H1 (cell line): ENCODE measurements around the gene SMCHD1. TPM values are rescaled to one million over a fixed set of nuclear protein-coding genes. Genes with fewer than 3 reads are reported as not detected.

ENCODE experiments used
- CTCF ChIA-PET: fragments of 300-600 bp; sonication (Branson Sonifier 250); formaldehyde crosslinking; loops from one replicate; lab custom pipeline; 2021; ENCODE audit not compliant: partially characterized antibody; lab: Charles Lee
- POLR2A ChIA-PET: fragments of 300-600 bp; sonication (Branson Sonifier 250); formaldehyde crosslinking; loops from one replicate; lab custom pipeline; 2021; ENCODE audit warnings: inconsistent platforms; ENCODE audit not compliant: partially characterized antibody; lab: Charles Lee
- DNase-seq, 2 experiments: peaks; one replicate each; pipeline versions ENCODE4 v3.0.0 to v3.0.0-alpha.2; 2010 to 2022; ENCODE audit warnings: low spot score in 2 of 2, low read depth in 1 of 2, mixed read lengths in 1 of 2
- FAIRE-seq: peaks from 2 replicates; lab custom pipeline; 2011; peaks lifted over from hg19 to GRCh38; lab: Jason Lieb, UNC
- H2AFZ ChIP-seq: 2 replicates; pipeline ENCODE4 v1.8.1; 2012; ENCODE audit warnings: low read length, inconsistent platforms
- H2AK5ac ChIP-seq: 2 replicates; pipeline ENCODE4 v1.6.1; 2013; ENCODE audit warnings: low read depth, low read length
- H2BK120ac ChIP-seq: replicated peaks from 2 replicates; pipeline ENCODE3; 2013; ENCODE audit warnings: low read depth, low read length, inconsistent platforms
- H2BK12ac ChIP-seq: 2 replicates; pipeline ENCODE4 v1.6.1; 2013; ENCODE audit warnings: low read depth, low read length
- H2BK15ac ChIP-seq: 2 replicates; pipeline ENCODE4 v1.6.1; 2013; ENCODE audit warnings: low read length
- H2BK20ac ChIP-seq: 2 replicates; pipeline ENCODE4 v1.6.1; 2013; ENCODE audit warnings: low read length
- H2BK5ac ChIP-seq: 2 replicates; pipeline ENCODE4 v1.6.1; 2013; ENCODE audit warnings: low read depth, low read length
- H3K14ac ChIP-seq: 2 replicates; pipeline ENCODE4 v1.6.1; 2013; ENCODE audit warnings: inconsistent platforms; ENCODE audit not compliant: insufficient read length
- H3K18ac ChIP-seq: 2 replicates; pipeline ENCODE4 v1.6.1; 2013; ENCODE audit warnings: low read length; ENCODE audit errors: extremely low read depth
- H3K23ac ChIP-seq: 2 replicates; pipeline ENCODE4 v1.6.1; 2013; ENCODE audit warnings: inconsistent platforms; ENCODE audit not compliant: insufficient read length
- H3K23me2 ChIP-seq: 2 replicates; pipeline ENCODE4 v1.6.1; 2013; ENCODE audit warnings: low read depth, low read length
- H3K27ac ChIP-seq: 2 replicates; pipeline ENCODE4 v1.6.1; 2011; ENCODE audit warnings: low read depth, low read length, inconsistent platforms
- H3K27me3 ChIP-seq, 4 experiments: replicated peaks in 1 of 4; 1 replicate in 1 of 4; 2 replicates in 3 of 4; pipeline versions ENCODE4 v1.6.1 to v1.8.1; 2011 to 2013; ENCODE audit warnings: low read length in 3 of 4, mild to moderate bottlenecking in 3 of 4, inconsistent platforms in 2 of 4, mixed read lengths in 2 of 4, moderate library complexity in 1 of 4; ENCODE audit not compliant: control insufficient read depth in 3 of 4, insufficient read depth in 3 of 4; ENCODE audit errors: extremely low read depth in 1 of 4
- H3K36me3 ChIP-seq, 4 experiments: 2 replicates each; pipeline versions ENCODE4 v1.6.1 to v1.8.1; 2011 to 2013; ENCODE audit warnings: mild to moderate bottlenecking in 4 of 4, low read length in 3 of 4, moderate library complexity in 2 of 4, control low read depth in 1 of 4, inconsistent platforms in 1 of 4; ENCODE audit not compliant: insufficient read depth in 4 of 4, control insufficient read depth in 2 of 4
- H3K4ac ChIP-seq: replicated peaks from 2 replicates; pipeline ENCODE3; 2013; ENCODE audit warnings: low read length, low read depth, mixed read lengths, inconsistent platforms; ENCODE audit not compliant: insufficient read length
- H3K4me1 ChIP-seq, 4 experiments: replicated peaks in 1 of 4; 1 replicate in 1 of 4; 2 replicates in 3 of 4; pipeline versions ENCODE4 v1.6.1 to v1.8.1; 2011 to 2013; ENCODE audit warnings: low read length in 3 of 4, inconsistent platforms in 2 of 4, mixed read lengths in 1 of 4; ENCODE audit not compliant: insufficient read depth in 4 of 4, control insufficient read depth in 3 of 4
- H3K4me2 ChIP-seq, 2 experiments: 2 replicates each; pipeline versions ENCODE4 v1.6.1 to v1.8.1; 2011 to 2013; ENCODE audit warnings: low read depth in 2 of 2, low read length in 2 of 2, control low read depth in 1 of 2, inconsistent platforms in 1 of 2, mild to moderate bottlenecking in 1 of 2; ENCODE audit not compliant: insufficient read depth in 1 of 2
- H3K4me3 ChIP-seq, 4 experiments: fragments of 200-600, 300-600 bp in 1 of 4; sonication (generic), shearing (Covaris generic), sonication (Bioruptor Twin) in 1 of 4; 2 replicates each; pipeline versions ENCODE4 v1.5.1 to v1.8.1; 2011 to 2016; ENCODE audit warnings: low read length in 4 of 4, low read depth in 3 of 4, control low read depth in 2 of 4, inconsistent platforms in 2 of 4, mild to moderate bottlenecking in 2 of 4, mixed read lengths in 1 of 4, moderate library complexity in 1 of 4; ENCODE audit not compliant: insufficient read depth in 2 of 4; ENCODE audit errors: extremely low read depth in 1 of 4
- H3K56ac ChIP-seq: replicated peaks from 2 replicates; pipeline ENCODE3; 2013; ENCODE audit warnings: low read depth, mild to moderate bottlenecking, mixed read lengths, low read length, inconsistent platforms; ENCODE audit not compliant: insufficient read length
- H3K79me1 ChIP-seq: 2 replicates; pipeline ENCODE4 v1.6.1; 2013; ENCODE audit warnings: low read depth, low read length, control low read depth
- H3K79me2 ChIP-seq, 2 experiments: 2 replicates each; pipeline versions ENCODE4 v1.6.1 to v1.8.1; 2012 to 2013; ENCODE audit warnings: low read length in 2 of 2, mild to moderate bottlenecking in 2 of 2, inconsistent platforms in 1 of 2; ENCODE audit not compliant: insufficient read depth in 2 of 2, control insufficient read depth in 1 of 2
- H3K9ac ChIP-seq, 4 experiments: replicated peaks in 1 of 4; 1 replicate in 1 of 4; 2 replicates in 3 of 4; pipeline versions ENCODE4 v1.6.1 to v1.8.1; 2011 to 2013; ENCODE audit warnings: low read depth in 3 of 4, low read length in 3 of 4, control low read depth in 2 of 4, mild to moderate bottlenecking in 2 of 4, moderate library complexity in 2 of 4, inconsistent platforms in 1 of 4; ENCODE audit errors: extremely low read depth in 1 of 4
- H3K9me3 ChIP-seq, 2 experiments: 2 replicates each; pipeline versions ENCODE4 v1.6.1 to v1.8.1; 2012 to 2013; ENCODE audit warnings: mild to moderate bottlenecking in 2 of 2, moderate library complexity in 2 of 2, control low read depth in 1 of 2, inconsistent platforms in 1 of 2, low read depth in 1 of 2, low read length in 1 of 2, mixed read lengths in 1 of 2; ENCODE audit not compliant: insufficient read depth in 2 of 2
- H4K20me1 ChIP-seq, 2 experiments: replicated peaks in 1 of 2; 2 replicates each; pipeline versions ENCODE3 to v1.8.1; 2011 to 2013; ENCODE audit warnings: inconsistent platforms in 2 of 2, low read length in 2 of 2, mild to moderate bottlenecking in 1 of 2; ENCODE audit not compliant: insufficient read depth in 2 of 2, control insufficient read depth in 1 of 2
- H4K5ac ChIP-seq: 2 replicates; pipeline ENCODE4 v1.6.1; 2013; ENCODE audit warnings: low read length, low read depth, mixed read lengths, inconsistent platforms; ENCODE audit not compliant: insufficient read length
- H4K8ac ChIP-seq: 2 replicates; pipeline ENCODE4 v1.8.0; 2013; ENCODE audit warnings: mild to moderate bottlenecking, moderate library complexity, low read length, inconsistent platforms; ENCODE audit not compliant: insufficient read depth; ENCODE audit errors: extremely low read depth
- H4K91ac ChIP-seq: replicated peaks from 2 replicates; pipeline ENCODE3; 2013; ENCODE audit warnings: low read length, mixed read lengths, inconsistent platforms; ENCODE audit not compliant: insufficient read length
- ASH2L ChIP-seq: fragments of 200-600, 300-600 bp; sonication (generic); IDR thresholded peaks from one replicate; pipeline ENCODE4 v1.7.1; 2017; ENCODE audit warnings: low read length
- GTF2F1 ChIP-seq: IDR thresholded peaks from 2 replicates; pipeline ENCODE4 v1.6.1; 2012; ENCODE audit warnings: low read depth, low read length, improper control_type of control experiment, borderline replicate concordance
- NRF1 ChIP-seq: IDR thresholded peaks from 2 replicates; pipeline ENCODE4 v1.6.1; 2011; ENCODE audit warnings: mild to moderate bottlenecking, low read depth, low read length, improper control_type of control experiment
- POLR2A ChIP-seq, 2 experiments: IDR thresholded peaks; 1 replicate in 1 of 2; 2 replicates in 1 of 2; pipeline ENCODE4 v1.6.1; 2011; ENCODE audit warnings: low read depth in 2 of 2, low read length in 2 of 2, mild to moderate bottlenecking in 2 of 2; ENCODE audit errors: control extremely low read depth in 1 of 2
- RAD21 ChIP-seq, 2 experiments: IDR thresholded peaks in 1 of 2; conservative IDR thresholded peaks in 1 of 2; 2 replicates each; pipeline ENCODE4 v1.6.1; 2011; ENCODE audit warnings: low read depth in 2 of 2, low read length in 2 of 2, improper control_type of control experiment in 1 of 2, inconsistent platforms in 1 of 2, mild to moderate bottlenecking in 1 of 2, moderate library complexity in 1 of 2
- RBBP5 ChIP-seq: IDR thresholded peaks from 2 replicates; pipeline ENCODE4 v1.7.1; 2012; ENCODE audit warnings: low read depth, mild to moderate bottlenecking, inconsistent platforms, low read length, moderate library complexity, borderline replicate concordance
- RNF2 ChIP-seq: fragments of 200-900, 300-1000 bp; sonication (generic); IDR thresholded peaks from 2 replicates; pipeline ENCODE4 v1.7.1; 2016; ENCODE audit warnings: borderline replicate concordance, low read depth, mild to moderate bottlenecking, antibody characterized with exemption, low read length; ENCODE audit not compliant: poor library complexity, severe bottlenecking; ENCODE audit errors: missing control alignments
- SAP30 ChIP-seq: fragments of 300-600 bp; sonication (generic); IDR thresholded peaks from 2 replicates; pipeline ENCODE4 v1.7.1; 2012; ENCODE audit warnings: low read length, moderate library complexity, mild to moderate bottlenecking, inconsistent platforms; ENCODE audit not compliant: insufficient read depth, insufficient replicate concordance
- SIN3A ChIP-seq, 2 experiments: IDR thresholded peaks in 1 of 2; conservative IDR thresholded peaks in 1 of 2; 2 replicates each; pipeline ENCODE4 v1.6.1; 2011 to 2012; ENCODE audit warnings: low read length in 2 of 2, improper control_type of control experiment in 1 of 2, low read depth in 1 of 2, mild to moderate bottlenecking in 1 of 2
- SP1 ChIP-seq: IDR thresholded peaks from 2 replicates; pipeline ENCODE4 v1.6.1; 2011; ENCODE audit warnings: low read depth, low read length
- TAF1 ChIP-seq: IDR thresholded peaks from 2 replicates; pipeline ENCODE4 v1.6.1; 2011; ENCODE audit warnings: mild to moderate bottlenecking, low read depth, low read length
- TBP ChIP-seq: IDR thresholded peaks from 2 replicates; pipeline ENCODE4 v1.6.1; 2011; ENCODE audit warnings: low read depth, low read length, improper control_type of control experiment
- USF2 ChIP-seq: IDR thresholded peaks from 2 replicates; pipeline ENCODE4 v1.6.1; 2011; ENCODE audit warnings: low read length, improper control_type of control experiment
- WGBS, 2 experiments: shearing (Covaris generic) in 1 of 2; methylation state at CpG; one replicate each; pipeline versions ENCODE4 v1.1.6 to v1.1.7; 2013 to 2015; ENCODE audit warnings: low lambda C conversion rate in 2 of 2, mixed read lengths in 2 of 2, inconsistent platforms in 1 of 2, low coverage in 1 of 2, missing lambda C conversion rate in 1 of 2; ENCODE audit not compliant: insufficient replicate concordance in 2 of 2, insufficient coverage in 1 of 2, insufficient read length in 1 of 2; ENCODE audit errors: extremely low coverage in 1 of 2, missing lambda C conversion rate in 1 of 2; 5-methylcytosine and 5-hydroxymethylcytosine counted together
- polyA plus RNA-seq, 7 experiments: library from polyadenylated mRNA; depleted of rRNA in 3 of 7; stranded (reverse) in 5 of 7; unstranded in 2 of 7; fragments of >200 nt in 5 of 7; fragments of 200-250 nt in 2 of 7; gene quantifications; 1 replicate in 5 of 7; 2 replicates in 1 of 7; 4 replicates in 1 of 7; pipeline versions ENCODE4 v1.2.1 to v1.2.3, GENCODE V29; 2011 to 2013; ENCODE audit warnings: missing spikeins in 2 of 7, mixed read lengths in 2 of 7
- total RNA-seq: library from RNA; stranded (reverse); fragmentation: NEBNext Ultra II Directional; extraction: Animal tissue kit (Norgen Biotek cat#: 25700); gene quantifications from 2 replicates; pipeline ENCODE4 v1.2.1, GENCODE V29; 2021

The SMCHD1 gene
- total and polyA plus RNA-seq, 2 of the 8 experiments (the other 6 are each of a cell fraction or from before 2014, with no cell fraction given), result 9.3 to 32.0 TPM

- H2BK15ac ChIP-seq, result no peak overlapping the region
- H2AK5ac ChIP-seq, result no peak overlapping the region
- H3K4ac ChIP-seq, result no peak overlapping the region
- no peak overlapping the region for H3K23ac ChIP-seq
- H4K8ac ChIP-seq, result no peak overlapping the region
- H3K9ac ChIP-seq, result no peak overlapping the region
- peaks cover 0 to 1% of the 10 kb centered on the region in 2 experiments for H4K20me1 ChIP-seq
- 95% methylated on average over 2 of the region's 2 CpGs; no CpG with 5 or more reads in 1 of the 2 experiments for WGBS, 2 experiments
- H3K27me3 ChIP-seq, result no peaks in the 10 kb centered on the region
- ChIA-PET POLR2A (no interaction called here), CTCF (interaction anchor here (1.0 kb wide), 1 partner anchor 18 kb away, joined by 3 read pairs; no protein-coding TSS in a partner anchor)
- no peak overlapping the region for H3K14ac ChIP-seq
- H3K79me2 ChIP-seq, result no peaks in the 10 kb centered on the region
- no peak overlapping the region for H3K56ac ChIP-seq
- no peak overlapping the region for H3K4me3 ChIP-seq
- no peak overlapping the region for H2BK5ac ChIP-seq
- H3K36me3 ChIP-seq, result peaks cover 4 to 72% (median 31%) of the 10 kb centered on the region in 4 experiments; a peak in 7 of 8 replicates
- no peak overlapping the region for H3K18ac ChIP-seq
- H2BK120ac ChIP-seq, result no peak overlapping the region
- FAIRE-seq (no peak), DNase-seq (no peak)
- no peaks in the 10 kb centered on the region for H3K79me1 ChIP-seq
- H3K27ac ChIP-seq, result no peak overlapping the region
- no peak overlapping the region for H2BK12ac ChIP-seq
- H2AFZ ChIP-seq, result no peak overlapping the region
- no peak overlapping the region for H4K5ac ChIP-seq
- no peak overlapping the region for H3K4me2 ChIP-seq
- no peaks in the 10 kb centered on the region; the same call in 1 of the 2 replicates for H3K23me2 ChIP-seq
- H3K4me1 ChIP-seq, result no peaks in the 10 kb centered on the region
- H4K91ac ChIP-seq, result no peak overlapping the region
- H2BK20ac ChIP-seq, result no peak overlapping the region
- H3K9me3 ChIP-seq, result no peaks in the 10 kb centered on the region
- TF ChIP-seq SAP30 (no peak), TBP (no peak), TAF1 (no peak), RBBP5 (no peak), SP1 (no peak), SIN3A (conservative IDR thresholded peaks at IDR 0.05 in 1 of 2, IDR thresholded peaks at IDR 0.05 in 1 of 2; ENCODE audit: low read depth in 1 of 2, low read length in 2 of 2) (no peak), RNF2 (no peak), GTF2F1 (no peak), NRF1 (no peak), ASH2L (no peak), USF2 (no peak), POLR2A (IDR thresholded peaks at IDR 0.05; ENCODE audit: control extremely low read depth in 1 of 2, low read depth in 2 of 2, low read length in 2 of 2) (no peak), RAD21 (IDR thresholded peaks at IDR 0.05 in 1 of 2, conservative IDR thresholded peaks at IDR 0.05 in 1 of 2; ENCODE audit: low read depth in 2 of 2, low read length in 2 of 2) (no peak)
Observed at GRCh38 chr18:2606335-2606734, 49.2 kb upstream of the SMCHD1 start.
